Activated CD8-positive, alpha-beta memory T cell treated with anti-CD3 and anti-CD28 coated beads, Interleukin-2, amount 50 U/mL, for 24 hours (primary cell): ENCODE data around the gene APOB.

ENCODE experiments used
- DNase-seq: peaks from one replicate; pipeline ENCODE4 v3.0.0-alpha.2; 2020; ENCODE audit errors: extremely low read depth

The APOB gene

GRCh38 chr2:21046506-21046905, 2.6 kb upstream of the APOB start:
- no peak for DNase-seq

- no peak for DNase-seq
Observed at GRCh38 chr2:21044694-21045371, 960 bp upstream of the APOB start.

GRCh38 chr2:21042958-21043743, 722 bp downstream of the APOB start:
- peak; percentile 9 for DNase-seq

- no peak for DNase-seq
Observed at GRCh38 chr2:21042708-21042957, 1.2 kb downstream of the APOB start.

GRCh38 chr2:21041943-21042707, 1.7 kb downstream of the APOB start:
- DNase-seq, result no peak

- no peak for DNase-seq
Observed at GRCh38 chr2:21041462-21041861, 2.4 kb downstream of the APOB start.

GRCh38 chr2:21040468-21041377, 3.1 kb downstream of the APOB start:
- no peak for DNase-seq

GRCh38 chr2:21039979-21040467, 3.9 kb downstream of the APOB start:
- DNase-seq, result no peak

- DNase-seq, result no peak
Observed at GRCh38 chr2:21039080-21039556, 4.8 kb downstream of the APOB start.

- DNase-seq, result no peak
Observed at GRCh38 chr2:21038403-21039073, 5.3 kb downstream of the APOB start.

- no peak for DNase-seq
Observed at GRCh38 chr2:21037671-21038108, 6.2 kb downstream of the APOB start.

- DNase-seq, result no peak
Observed at GRCh38 chr2:21036708-21037670, 6.9 kb downstream of the APOB start.

GRCh38 chr2:21035974-21036707, 7.7 kb downstream of the APOB start:
- DNase-seq, result no peak

- no peak for DNase-seq
Observed at GRCh38 chr2:21035282-21035973, 8.4 kb downstream of the APOB start.

- no peak for DNase-seq
Observed at GRCh38 chr2:21034972-21035279, 8.9 kb downstream of the APOB start.

GRCh38 chr2:21034156-21034971, 9.5 kb downstream of the APOB start:
- no peak for DNase-seq

GRCh38 chr2:21033237-21034155, 10.4 kb downstream of the APOB start:
- DNase-seq, result no peak
